Transverse colon (tissue), 4 donors: ENCODE data around the gene RBM23. TPM values are rescaled to one million over a fixed set of nuclear protein-coding genes. Genes with fewer than 3 reads are reported as not detected.
"Not testable (repeated sequence)": the region's sequence is repeated elsewhere in the genome, so short reads cannot be mapped to it uniquely, and the experiment has no call there.

ENCODE experiments used
- DNase-seq: peaks from one replicate; pipeline ENCODE4 v3.0.0-alpha.2; 2019
- H3K27ac ChIP-seq, 4 donors: fragments of 200-600 bp; sonication (generic); 2 replicates each; pipeline ENCODE4 v1.5.1; 2016 to 2018; ENCODE audit warnings: inconsistent platforms in 4 of 4
- H3K27me3 ChIP-seq: fragments of 200-600 bp; sonication (generic); 2 replicates; pipeline ENCODE4 v1.5.1; 2017; ENCODE audit warnings: inconsistent platforms
- H3K36me3 ChIP-seq, 4 donors: fragments of 200-600 bp; sonication (generic); 2 replicates each; pipeline ENCODE4 v1.5.1; 2017 to 2019; ENCODE audit warnings: inconsistent platforms in 4 of 4
- H3K4me1 ChIP-seq, 4 donors: fragments of 200-600 bp; sonication (generic); 2 replicates each; pipeline ENCODE4 v1.5.1; 2017 to 2020; ENCODE audit warnings: inconsistent platforms in 4 of 4
- H3K4me3 ChIP-seq, 4 donors: fragments of 200-600 bp; sonication (generic); 1 replicate in 1 of 4; 2 replicates in 3 of 4; pipeline versions ENCODE4 v1.5.1 to v1.6.1; 2017 to 2019; ENCODE audit warnings: inconsistent platforms in 4 of 4
- H3K9me3 ChIP-seq, 2 donors: fragments of 200-600 bp; sonication (generic); 2 replicates each; pipeline ENCODE4 v1.5.1; 2017 to 2019; ENCODE audit warnings: inconsistent platforms in 2 of 2
- EP300 ChIP-seq: sonication (generic); formaldehyde crosslinking; IDR thresholded peaks from one replicate; pipeline ENCODE4 v1.6.1; 2017; ENCODE audit warnings: antibody characterized with exemption, low read depth
- POLR2A ChIP-seq: fragments of 450-650 bp; IDR thresholded peaks from one replicate; pipeline ENCODE4 v1.6.1; 2016; ENCODE audit warnings: antibody characterized with exemption, mild to moderate bottlenecking, moderate library complexity
- POLR2AphosphoS5 ChIP-seq, 3 donors: sonication (generic); formaldehyde crosslinking; IDR thresholded peaks; one replicate each; pipeline ENCODE4 v1.6.1; 2016; ENCODE audit warnings: antibody characterized with exemption in 3 of 3
- WGBS, 2 donors: methylation state at CpG; one replicate each; pipeline ENCODE4 v1.1.5; 2018; ENCODE audit warnings: low coverage in 1 of 2; 5-methylcytosine and 5-hydroxymethylcytosine counted together
- in situ Hi-C, 4 donors: fragments of 200-750 bp; cut with MboI; loops; one replicate each; pipeline versions ENCODE4 v1.15.0 to v1.15.1; 2017; ENCODE audit warnings: low sequenced_read_pairs in 3 of 4, low pct_ligation_motif_present in 1 of 4, low pct_unique_long_range_greater_than_20kb in 1 of 4
- intact Hi-C: fragments of 100-400 bp; cut with DNase I; formaldehyde crosslinking; loops from one replicate; pipeline ENCODE4 v1.15.1; 2023; ENCODE audit warnings: low total_unique reads
- total RNA-seq, 4 donors: library from RNA; depleted of rRNA; stranded (reverse); fragments of >200 nt; gene quantifications; one replicate each; pipeline ENCODE4 v1.1.0, GENCODE V29; 2016
- TF ChIP-seq, protein P1 (sequence below), 5 experiments: fragments of 200-600 bp in 3 of 5; fragments of 450-650 bp in 2 of 5; sonication (generic) in 3 of 5; IDR thresholded peaks; 1 replicate in 2 of 5; 2 replicates in 3 of 5; pipeline ENCODE4 v1.5.1; 2016 to 2017; ENCODE audit warnings: antibody characterized with exemption in 5 of 5, inconsistent platforms in 3 of 5, mild to moderate bottlenecking in 2 of 5, moderate library complexity in 1 of 5

Gene RBM23
- total RNA-seq, 4 donors from 2014 or later = 96.4 to 186 (median 114) TPM

DNA sequence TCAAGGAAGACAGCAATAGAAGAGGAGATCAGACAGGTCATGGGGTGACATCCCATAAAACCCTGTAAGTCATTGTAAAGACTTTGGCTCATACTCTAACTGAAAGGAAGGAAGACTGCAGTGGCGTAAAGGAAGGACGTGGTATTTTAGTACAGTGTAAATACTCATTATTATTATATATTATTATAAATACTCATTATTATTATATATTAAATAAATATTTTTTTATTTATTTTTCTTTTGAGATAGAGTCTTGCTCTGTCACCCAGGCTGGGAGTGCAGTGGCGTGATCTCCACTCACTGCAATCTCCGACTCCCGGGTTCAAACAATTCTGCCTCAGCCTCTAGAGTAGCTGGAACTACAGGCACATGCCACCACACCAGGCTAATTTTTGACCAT lies 62.5 kb downstream of the RBM23 start:
- no peaks in the 10 kb centered on the region for H3K9me3 ChIP-seq
- TF ChIP-seq POLR2A (no peak), EP300 (no peak), POLR2AphosphoS5 (IDR thresholded peaks at IDR 0.05) (no peak)
- TF ChIP-seq, protein P1, sequence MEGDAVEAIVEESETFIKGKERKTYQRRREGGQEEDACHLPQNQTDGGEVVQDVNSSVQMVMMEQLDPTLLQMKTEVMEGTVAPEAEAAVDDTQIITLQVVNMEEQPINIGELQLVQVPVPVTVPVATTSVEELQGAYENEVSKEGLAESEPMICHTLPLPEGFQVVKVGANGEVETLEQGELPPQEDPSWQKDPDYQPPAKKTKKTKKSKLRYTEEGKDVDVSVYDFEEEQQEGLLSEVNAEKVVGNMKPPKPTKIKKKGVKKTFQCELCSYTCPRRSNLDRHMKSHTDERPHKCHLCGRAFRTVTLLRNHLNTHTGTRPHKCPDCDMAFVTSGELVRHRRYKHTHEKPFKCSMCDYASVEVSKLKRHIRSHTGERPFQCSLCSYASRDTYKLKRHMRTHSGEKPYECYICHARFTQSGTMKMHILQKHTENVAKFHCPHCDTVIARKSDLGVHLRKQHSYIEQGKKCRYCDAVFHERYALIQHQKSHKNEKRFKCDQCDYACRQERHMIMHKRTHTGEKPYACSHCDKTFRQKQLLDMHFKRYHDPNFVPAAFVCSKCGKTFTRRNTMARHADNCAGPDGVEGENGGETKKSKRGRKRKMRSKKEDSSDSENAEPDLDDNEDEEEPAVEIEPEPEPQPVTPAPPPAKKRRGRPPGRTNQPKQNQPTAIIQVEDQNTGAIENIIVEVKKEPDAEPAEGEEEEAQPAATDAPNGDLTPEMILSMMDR (IDR thresholded peaks at IDR 0.05) = no peak
- H3K4me3 ChIP-seq = no peak overlapping the region
- peaks cover 2 to 19% (median 11%) of the 10 kb centered on the region in 4 donors for H3K4me1 ChIP-seq
- H3K36me3 ChIP-seq = no peaks in the 10 kb centered on the region
- no peak for DNase-seq
- in situ Hi-C loops = loop anchor here in 2 of 4 donors (25.0 kb wide), 1 partner anchor 294 kb away; no protein-coding TSS in a partner anchor
- H3K27me3 ChIP-seq = no peaks in the 10 kb centered on the region
- intact Hi-C loops = loop anchor here (10.0 kb wide), 1 partner anchor 302 kb away; no protein-coding TSS in a partner anchor
- no peak overlapping the region for H3K27ac ChIP-seq
- 90 to 98% methylated on average over 2 to 5 of the region's 5 CpGs for WGBS, 2 donors

DNA sequence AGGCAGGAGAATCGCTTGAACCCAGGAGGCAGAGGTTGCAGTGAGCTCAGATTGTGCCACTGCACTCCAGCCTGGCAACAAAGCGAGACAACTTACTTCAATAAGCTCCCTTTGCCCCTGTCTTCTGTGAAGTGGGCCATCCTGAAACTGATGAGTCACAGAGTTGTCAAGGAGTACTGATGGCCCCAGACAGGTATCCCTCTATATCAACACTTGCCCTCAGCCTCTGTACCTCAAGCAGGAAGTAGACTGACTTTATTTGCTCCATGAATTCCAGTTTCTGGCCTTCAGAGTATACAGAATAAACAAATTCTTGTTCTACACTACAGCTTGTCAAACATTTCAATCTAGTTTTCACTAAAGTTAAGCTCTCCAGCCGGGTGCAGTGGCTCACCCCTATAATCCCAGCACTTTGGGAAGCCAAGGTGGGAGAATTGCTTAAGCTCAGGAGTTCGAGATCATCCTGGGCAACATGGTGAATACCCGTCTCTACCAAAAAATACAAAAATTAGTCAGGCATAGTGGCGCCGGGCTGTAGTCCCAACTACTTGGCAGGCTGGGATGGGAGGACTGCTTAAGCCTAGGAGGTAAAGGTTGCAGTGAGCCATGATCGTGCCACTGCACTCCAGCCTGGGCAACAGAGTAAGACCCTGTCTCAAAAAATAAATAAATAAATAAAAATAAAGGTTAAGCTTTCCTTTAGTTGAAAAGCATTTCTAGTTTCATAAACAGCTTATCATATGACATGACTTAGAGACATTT lies 63.8 kb downstream of the RBM23 start:
- WGBS, 2 donors = 90 to 91% methylated on average over 3 to 8 of the region's 8 CpGs
- DNase-seq = no peak
- no peak for TF ChIP-seq POLR2A
- TF ChIP-seq POLR2AphosphoS5 (IDR thresholded peaks at IDR 0.05) = no peak
- no peak for TF ChIP-seq EP300
- TF ChIP-seq, protein P1 (IDR thresholded peaks at IDR 0.05) = no peak
- Histone ChIP-seq H3K27me3 (no peaks in the 10 kb centered on the region), H3K36me3 (no peaks in the 10 kb centered on the region), H3K9me3 (no peaks in the 10 kb centered on the region), H3K4me3 (no peak overlapping the region), H3K27ac (no peak overlapping the region), H3K4me1 (peaks cover 10 to 31% (median 20%) of the 10 kb centered on the region in 4 donors)
- in situ Hi-C loops = loop anchor here in 2 of 4 donors (25.0 kb wide), 1 partner anchor 293 kb away; no protein-coding TSS in a partner anchor
- intact Hi-C loops = loop anchor here (10.0 kb wide), 1 partner anchor 300 kb away; no protein-coding TSS in a partner anchor

DNA sequence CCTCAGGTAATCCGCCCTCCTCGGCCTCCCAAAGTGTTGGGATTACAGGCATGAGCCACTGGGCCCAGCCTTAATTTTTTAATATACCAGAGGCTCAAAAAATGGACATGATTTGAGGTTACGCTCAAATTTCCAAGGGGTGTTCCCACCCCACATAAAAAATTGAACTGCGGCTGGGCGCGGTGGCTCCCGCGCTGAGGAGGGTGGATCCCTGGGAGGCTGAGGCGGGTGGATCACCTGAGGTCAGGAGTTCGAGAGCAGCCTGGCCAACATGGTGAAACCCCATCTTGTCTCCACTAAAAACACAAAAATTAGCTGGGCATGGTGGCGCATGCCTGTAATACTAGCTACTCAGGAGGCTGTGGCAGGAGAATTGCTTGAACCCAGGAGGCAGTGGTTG lies 64.7 kb downstream of the RBM23 start:
- intact Hi-C loops = loop anchor here (10.0 kb wide), 1 partner anchor 299 kb away; no protein-coding TSS in a partner anchor
- DNase-seq, H3K4me3 ChIP-seq, H3K27me3 ChIP-seq, H3K27ac ChIP-seq, H3K9me3 ChIP-seq, H3K36me3 ChIP-seq: not testable (repeated sequence)
- WGBS, 2 donors = 97% methylated on average over 11 of the region's 11 CpGs; no CpG with 5 or more reads in 1 of the 2 donors
- in situ Hi-C loops = loop anchor here in 2 of 4 donors (25.0 kb wide), 1 partner anchor 292 kb away; no protein-coding TSS in a partner anchor
- H3K4me1 ChIP-seq = peaks cover 17 to 40% (median 27%) of the 10 kb centered on the region in 4 donors

DNA sequence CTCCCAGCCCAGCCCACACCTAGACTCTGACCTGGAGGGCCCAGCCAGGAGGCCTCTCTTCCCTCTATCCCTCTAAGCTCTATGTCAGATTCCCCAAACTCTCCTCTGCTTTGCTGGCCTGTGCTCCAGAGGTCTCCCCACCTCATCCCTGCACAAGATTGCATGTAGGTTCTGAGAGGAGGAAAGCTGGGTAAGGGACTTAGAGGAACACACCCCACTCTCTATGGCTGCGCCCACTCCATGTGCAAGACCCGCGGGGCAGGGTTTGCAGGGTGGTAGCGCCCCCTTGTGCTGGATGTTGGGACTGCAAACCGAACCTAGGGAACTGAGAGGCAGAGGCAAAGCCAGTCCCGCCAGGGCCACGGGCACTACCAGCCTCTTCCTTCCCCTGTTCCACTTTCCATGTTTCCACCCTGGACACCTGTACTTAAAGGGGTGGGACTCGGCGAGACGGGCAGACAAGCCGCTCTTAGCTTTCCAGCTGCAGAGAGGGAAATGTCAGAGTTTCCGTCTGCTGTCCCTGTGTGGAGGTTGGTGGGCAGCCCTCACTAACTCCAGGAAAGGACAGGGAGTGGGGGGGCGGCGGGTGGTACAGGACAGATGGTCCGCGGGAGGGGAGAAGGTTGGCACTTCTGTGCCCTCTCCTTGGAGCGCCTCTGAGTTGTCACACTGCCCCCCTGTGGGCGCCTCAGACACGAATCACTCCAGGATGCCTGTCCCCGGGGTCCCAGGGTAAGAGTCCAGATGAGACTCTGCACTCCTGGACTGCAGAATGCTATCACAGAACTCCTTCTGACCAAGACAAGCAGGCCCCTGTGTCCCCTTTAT lies 65.8 kb downstream of the RBM23 start:
- intact Hi-C loops = loop anchor here (1.0 to 10.0 kb wide), 3 partner anchors 16 to 298 kb away; partner anchors contain the start of gene MMP14
- peak overlapping the region; percentile 73 to 83 (median 76) for H3K27ac ChIP-seq
- TF ChIP-seq POLR2A (no peak), EP300 (no peak), POLR2AphosphoS5 (IDR thresholded peaks at IDR 0.05) (peak in 1 of 3 donors; percentile 37)
- TF ChIP-seq, protein P1 (IDR thresholded peaks at IDR 0.05) = peak; percentile 86 to 100 (median 95)
- in situ Hi-C loops = loop anchor here in 2 of 4 donors (25.0 kb wide), 1 partner anchor 291 kb away; no protein-coding TSS in a partner anchor
- no peaks in the 10 kb centered on the region for H3K27me3 ChIP-seq
- H3K4me3 ChIP-seq = peak overlapping the region in 3 of 4 donors; percentile 28 to 48 (median 32)
- peaks cover 22 to 50% (median 36%) of the 10 kb centered on the region in 4 donors for H3K4me1 ChIP-seq
- DNase-seq = peak; percentile 96
- no peaks in the 10 kb centered on the region for H3K36me3 ChIP-seq
- H3K9me3 ChIP-seq = no peaks in the 10 kb centered on the region
- 2% methylated on average over 20 of the region's 20 CpGs; no CpG with 5 or more reads in 1 of the 2 donors for WGBS, 2 donors
